ENCODE data around the gene LPIN1. TPM values are rescaled to one million over a fixed set of nuclear protein-coding genes. Genes with fewer than 3 reads are reported as not detected.
A peak's percentile ranks its signal among the peaks of the same experiment; 100 is the strongest.

Gene LPIN1
- total and polyA plus RNA-seq, 2 of the 13 experiments (the other 11 are each of a cell fraction or from before 2014, with no cell fraction given) = 9.7 to 19.4 TPM

DNA sequence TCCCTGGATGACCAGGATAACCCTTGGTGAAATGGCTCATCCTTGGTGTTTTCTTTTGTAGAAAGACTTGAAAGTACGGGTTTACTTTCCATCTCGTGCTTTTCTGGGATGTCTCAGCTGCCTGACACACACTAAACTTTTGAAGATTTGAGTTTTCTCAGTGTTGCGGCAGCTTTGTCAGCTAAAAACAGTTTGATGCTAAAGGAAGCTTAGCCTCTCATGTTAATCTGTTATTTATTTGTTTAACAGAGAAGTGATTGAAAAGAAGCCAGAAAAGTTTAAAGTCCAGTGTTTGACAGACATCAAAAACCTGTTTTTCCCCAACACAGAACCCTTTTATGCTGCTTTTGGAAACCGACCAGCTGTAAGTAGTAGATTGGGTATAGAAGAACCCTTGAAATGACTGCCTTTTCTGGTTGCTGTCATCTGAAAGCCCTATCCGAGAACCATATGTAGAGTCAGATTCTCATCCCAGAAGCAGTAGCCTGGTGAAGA lies 72.8 kb downstream of the LPIN1 start (continued):
- no peak for TF ChIP-seq ZSCAN5A (CRISPR knock-in tag; IDR thresholded peaks at IDR 0.05; ENCODE audit: borderline replicate concordance)
- no peak for TF ChIP-seq ZNF569 (CRISPR knock-in tag; IDR thresholded peaks at IDR 0.05; ENCODE audit: borderline replicate concordance)
- no peak for TF ChIP-seq CREB3 (CRISPR knock-in tag; IDR thresholded peaks at IDR 0.05)
- TF ChIP-seq ZEB1 (IDR thresholded peaks at IDR 0.05; ENCODE audit: insufficient replicate concordance, low read depth) = no peak
- TF ChIP-seq ZNF33B (CRISPR knock-in tag; IDR thresholded peaks at IDR 0.05) = no peak
- TF ChIP-seq ELF1 (CRISPR knock-in tag; IDR thresholded peaks at IDR 0.05) = 0 out of 2 replicates have a peak, but pooled peaks have one; percentile 34
- no peak for TF ChIP-seq ZNF138 (CRISPR knock-in tag; IDR thresholded peaks at IDR 0.05; ENCODE audit: low read depth)
- no peak for TF ChIP-seq SETDB1 (CRISPR knock-in tag; IDR thresholded peaks at IDR 0.05; ENCODE audit: borderline replicate concordance)
- TF ChIP-seq FOSL2 (CRISPR knock-in tag; IDR thresholded peaks at IDR 0.05) = peak; percentile 80
- no peak for TF ChIP-seq MZF1 (CRISPR knock-in tag; IDR thresholded peaks at IDR 0.05; ENCODE audit: borderline replicate concordance)
- TF ChIP-seq ZFP36 (IDR thresholded peaks at IDR 0.05; ENCODE audit: borderline replicate concordance, low read depth, low read length, partially characterized antibody) = no peak
- TF ChIP-seq NBN (conservative IDR thresholded peaks at IDR 0.05) = no peak
- TF ChIP-seq ZMYM2 (CRISPR knock-in tag; IDR thresholded peaks at IDR 0.05) = no peak
- TF ChIP-seq EP300 (IDR thresholded peaks at IDR 0.05; ENCODE audit: low read depth in 2 of 2, low read length in 2 of 2) = peak in 1 of 2 experiments; percentile 96; a peak in 2 of 4 replicates
- TF ChIP-seq EP300 (CRISPR knock-in tag; IDR thresholded peaks at IDR 0.05; ENCODE audit: borderline replicate concordance) = peak; percentile 95
- TF ChIP-seq ZNF564 (CRISPR knock-in tag; IDR thresholded peaks at IDR 0.05) = no peak
- peak; percentile 95 for TF ChIP-seq ZKSCAN8 (CRISPR knock-in tag; IDR thresholded peaks at IDR 0.05; ENCODE audit: borderline replicate concordance)
- no peak for TF ChIP-seq MTF1 (CRISPR knock-in tag; IDR thresholded peaks at IDR 0.05)
- TF ChIP-seq NCOA5 (CRISPR knock-in tag; IDR thresholded peaks at IDR 0.05) = no peak
- no peak for TF ChIP-seq CBX1 (IDR thresholded peaks at IDR 0.05; ENCODE audit: low read depth)
- TF ChIP-seq ZNF17 (CRISPR knock-in tag; IDR thresholded peaks at IDR 0.05) = no peak
- no peak for TF ChIP-seq ZBTB20 (CRISPR knock-in tag; IDR thresholded peaks at IDR 0.05; ENCODE audit: borderline replicate concordance, low read depth)
- TF ChIP-seq ZNF724P (CRISPR knock-in tag; IDR thresholded peaks at IDR 0.05; ENCODE audit: borderline replicate concordance) = no peak
- peak; percentile 63; the same call in 1 of the 2 replicates for TF ChIP-seq HNF1A (IDR thresholded peaks at IDR 0.05; ENCODE audit: low read depth)
- TF ChIP-seq HNF1A (CRISPR knock-in tag; IDR thresholded peaks at IDR 0.05; ENCODE audit: borderline replicate concordance) = peak; percentile 86; the same call in 1 of the 2 replicates
